ENCODE measurements around the gene DCUN1D4.
"Not testable (repeated sequence)": the region's sequence is repeated elsewhere in the genome, so short reads cannot be mapped to it uniquely, and the experiment has no call there.

DCUN1D4 gene

GRCh38 chr4:51895158-51895557, 52.2 kb downstream of the DCUN1D4 start:
- DNase-seq (ENCODE audit: low spot score), result no peak

GRCh38 chr4:51895816-51896408, 53.0 kb downstream of the DCUN1D4 start:
- DNase-seq (ENCODE audit: low spot score), result no peak

- DNase-seq (ENCODE audit: low spot score), result no peak
Measured at GRCh38 chr4:51901363-51901762, 58.4 kb downstream of the DCUN1D4 start.

GRCh38 chr4:51906167-51906958, 63.4 kb downstream of the DCUN1D4 start:
- DNase-seq (ENCODE audit: low spot score), result no peak

- no peak for DNase-seq (ENCODE audit: low spot score)
Measured at GRCh38 chr4:51907006-51907669, 64.2 kb downstream of the DCUN1D4 start.

- no peak for DNase-seq (ENCODE audit: low spot score)
Measured at GRCh38 chr4:51909236-51909703, 66.3 kb downstream of the DCUN1D4 start.

GRCh38 chr4:51918251-51918650, 75.3 kb downstream of the DCUN1D4 start:
- no peak for DNase-seq (ENCODE audit: low spot score)

GRCh38 chr4:51923343-51923742, 80.4 kb downstream of the DCUN1D4 start:
- no peak for DNase-seq (ENCODE audit: low spot score)

- no peak for DNase-seq (ENCODE audit: low spot score)
Measured at GRCh38 chr4:51925307-51925706, 82.4 kb downstream of the DCUN1D4 start.

GRCh38 chr4:51930557-51930956, 87.6 kb downstream of the DCUN1D4 start:
- DNase-seq (ENCODE audit: low spot score), result no peak

GRCh38 chr4:51931461-51931860, 88.5 kb downstream of the DCUN1D4 start:
- DNase-seq (ENCODE audit: low spot score), result no peak

- no peak for DNase-seq (ENCODE audit: low spot score)
Measured at GRCh38 chr4:51932261-51932660, 89.3 kb downstream of the DCUN1D4 start.

GRCh38 chr4:51932684-51933083, 89.7 kb downstream of the DCUN1D4 start:
- no peak for DNase-seq (ENCODE audit: low spot score)

- not testable (repeated sequence) for DNase-seq (ENCODE audit: low spot score)
Measured at GRCh38 chr4:51940460-51940859, 97.5 kb downstream of the DCUN1D4 start.

- no peak for DNase-seq (ENCODE audit: low spot score)
Measured at GRCh38 chr4:51942108-51942832, 99.3 kb downstream of the DCUN1D4 start.

GRCh38 chr4:51942833-51943215, 99.9 kb downstream of the DCUN1D4 start:
- DNase-seq (ENCODE audit: low spot score), result no peak

GRCh38 chr4:51943221-51943620, 100.3 kb downstream of the DCUN1D4 start:
- DNase-seq (ENCODE audit: low spot score), result no peak

- DNase-seq (ENCODE audit: low spot score), result no peak
Measured at GRCh38 chr4:51958199-51958968, 115.4 kb downstream of the DCUN1D4 start.

- DNase-seq (ENCODE audit: low spot score), result no peak
Measured at GRCh38 chr4:51960486-51960885, 117.5 kb downstream of the DCUN1D4 start.

GRCh38 chr4:51963841-51964517, 121.0 kb downstream of the DCUN1D4 start:
- DNase-seq (ENCODE audit: low spot score), result no peak

GRCh38 chr4:51965862-51966261, 122.9 kb downstream of the DCUN1D4 start:
- DNase-seq (ENCODE audit: low spot score), result no peak
